Measurements from ENCODE around the gene ARHGAP44.

The ARHGAP44 gene

GRCh38 chr17:13024526-13025257 is 235.4 kb downstream of the ARHGAP44 start:
- peak; percentile 99 for TF ChIP-seq CTCF (IDR thresholded peaks at IDR 0.05)
- TF ChIP-seq ZFX (IDR thresholded peaks at IDR 0.05; ENCODE audit: borderline replicate concordance): no peak
- no peak overlapping the region for H3K27ac ChIP-seq

- H3K27ac ChIP-seq: no peak overlapping the region
- TF ChIP-seq CTCF (IDR thresholded peaks at IDR 0.05) (no peak), ZFX (IDR thresholded peaks at IDR 0.05; ENCODE audit: borderline replicate concordance) (no peak)
Observed at GRCh38 chr17:13025258-13025627, 235.9 kb downstream of the ARHGAP44 start.

GRCh38 chr17:13025687-13026086 is 236.4 kb downstream of the ARHGAP44 start:
- no peak for TF ChIP-seq ZFX (IDR thresholded peaks at IDR 0.05; ENCODE audit: borderline replicate concordance)
- no peak for TF ChIP-seq CTCF (IDR thresholded peaks at IDR 0.05)
- no peak overlapping the region for H3K27ac ChIP-seq

GRCh38 chr17:13027246-13027645 is 237.9 kb downstream of the ARHGAP44 start:
- H3K27ac ChIP-seq: no peak overlapping the region
- TF ChIP-seq ZFX (IDR thresholded peaks at IDR 0.05; ENCODE audit: borderline replicate concordance): no peak
- TF ChIP-seq CTCF (IDR thresholded peaks at IDR 0.05): no peak

- no peak for TF ChIP-seq ZFX (IDR thresholded peaks at IDR 0.05; ENCODE audit: borderline replicate concordance)
- TF ChIP-seq CTCF (IDR thresholded peaks at IDR 0.05): no peak
- no peak overlapping the region for H3K27ac ChIP-seq
Observed at GRCh38 chr17:13029340-13029739, 240.0 kb downstream of the ARHGAP44 start.

- TF ChIP-seq CTCF (IDR thresholded peaks at IDR 0.05) (no peak), ZFX (IDR thresholded peaks at IDR 0.05; ENCODE audit: borderline replicate concordance) (no peak)
- no peak overlapping the region for H3K27ac ChIP-seq
Observed at GRCh38 chr17:13030056-13030455, 240.8 kb downstream of the ARHGAP44 start.

GRCh38 chr17:13030459-13031300 is 241.4 kb downstream of the ARHGAP44 start:
- TF ChIP-seq ZFX (IDR thresholded peaks at IDR 0.05; ENCODE audit: borderline replicate concordance) (no peak), CTCF (IDR thresholded peaks at IDR 0.05) (peak; percentile 84)
- no peak overlapping the region for H3K27ac ChIP-seq

Data from 22Rv1 (cell line).